Stimulated activated CD8-positive, alpha-beta memory T cell treated with anti-CD3 and anti-CD28 coated beads, Interleukin-2, amount 100 ng/mL, for 48 hours (primary cell): ENCODE results near the gene CCDC32.
"Not testable (repeated sequence)": the region's sequence is repeated elsewhere in the genome, so short reads cannot be mapped to it uniquely, and the experiment has no call there.

Experiments used
- DNase-seq, 2 donors: peaks; one replicate each; pipeline ENCODE4 v3.0.0-alpha.2; 2020; ENCODE audit warnings: low read depth in 2 of 2

Gene CCDC32

GRCh38 chr15:40564591-40565332, at the start of gene CCDC32:
Gene CCDC32, minus strand, starts transcription at chr15:40565042. Its CDS starts 2,027 bp downstream, at chr15:40563015.
- DNase-seq: peak; percentile 83 to 92

GRCh38 chr15:40613080-40613479, 48.2 kb upstream of the CCDC32 start:
- no peak for DNase-seq

- no peak for DNase-seq
Measured at GRCh38 chr15:40603935-40604334, 39.1 kb upstream of the CCDC32 start.

- DNase-seq: no peak
Measured at GRCh38 chr15:40600956-40601355, 36.1 kb upstream of the CCDC32 start.

- no peak for DNase-seq
Measured at GRCh38 chr15:40598672-40599071, 33.8 kb upstream of the CCDC32 start.

GRCh38 chr15:40598126-40598525, 33.3 kb upstream of the CCDC32 start:
- DNase-seq: no peak

- DNase-seq: no peak
Measured at GRCh38 chr15:40597024-40597423, 32.2 kb upstream of the CCDC32 start.

GRCh38 chr15:40595773-40596172, 30.9 kb upstream of the CCDC32 start:
- no peak for DNase-seq

GRCh38 chr15:40595219-40595618, 30.4 kb upstream of the CCDC32 start:
- no peak for DNase-seq

- DNase-seq: peak in 1 of 2 donors; percentile 27
Measured at GRCh38 chr15:40594429-40594836, 29.6 kb upstream of the CCDC32 start.

- peak; percentile 79 to 81 for DNase-seq
Measured at GRCh38 chr15:40593588-40594428, 29.0 kb upstream of the CCDC32 start, which contains the start of gene KNL1. Gene KNL1, plus strand, starts transcription at chr15:40594249. Its CDS starts 8,683 bp downstream, at chr15:40602932.

GRCh38 chr15:40593165-40593564, 28.3 kb upstream of the CCDC32 start:
- DNase-seq: no peak

- DNase-seq: no peak
Measured at GRCh38 chr15:40591389-40591788, 26.5 kb upstream of the CCDC32 start.

- no peak for DNase-seq
Measured at GRCh38 chr15:40590667-40591050, 25.8 kb upstream of the CCDC32 start.

- DNase-seq: no peak
Measured at GRCh38 chr15:40584191-40584590, 19.3 kb upstream of the CCDC32 start.

GRCh38 chr15:40582726-40583246, 17.9 kb upstream of the CCDC32 start:
- no peak for DNase-seq

GRCh38 chr15:40581796-40582195, 17.0 kb upstream of the CCDC32 start:
- DNase-seq: not testable (repeated sequence)

GRCh38 chr15:40578892-40579291, 14.1 kb upstream of the CCDC32 start:
- DNase-seq: no peak

- DNase-seq: not testable (repeated sequence)
Measured at GRCh38 chr15:40576914-40577313, 12.1 kb upstream of the CCDC32 start.

- DNase-seq: no peak
Measured at GRCh38 chr15:40575113-40575512, 10.3 kb upstream of the CCDC32 start.

- peak; percentile 89 to 93 for DNase-seq
Measured at GRCh38 chr15:40569129-40569953, 4.5 kb upstream of the CCDC32 start, which contains the start of gene RPUSD2. Gene RPUSD2, plus strand, starts transcription at chr15:40569299. Its CDS starts 39 bp downstream, at chr15:40569338.

GRCh38 chr15:40567111-40567510, 2.3 kb upstream of the CCDC32 start:
- DNase-seq: no peak
